HL-60/S4 (cell line): ENCODE data around the gene PRR22.

Source experiments
- in situ Hi-C: fragments of 300-500 bp; cut with MboI; formaldehyde crosslinking; loops from 2 replicates; pipeline ENCODE4 v1.14.3; 2022; ENCODE audit warnings: low sequenced_read_pairs

PRR22 gene

DNA sequence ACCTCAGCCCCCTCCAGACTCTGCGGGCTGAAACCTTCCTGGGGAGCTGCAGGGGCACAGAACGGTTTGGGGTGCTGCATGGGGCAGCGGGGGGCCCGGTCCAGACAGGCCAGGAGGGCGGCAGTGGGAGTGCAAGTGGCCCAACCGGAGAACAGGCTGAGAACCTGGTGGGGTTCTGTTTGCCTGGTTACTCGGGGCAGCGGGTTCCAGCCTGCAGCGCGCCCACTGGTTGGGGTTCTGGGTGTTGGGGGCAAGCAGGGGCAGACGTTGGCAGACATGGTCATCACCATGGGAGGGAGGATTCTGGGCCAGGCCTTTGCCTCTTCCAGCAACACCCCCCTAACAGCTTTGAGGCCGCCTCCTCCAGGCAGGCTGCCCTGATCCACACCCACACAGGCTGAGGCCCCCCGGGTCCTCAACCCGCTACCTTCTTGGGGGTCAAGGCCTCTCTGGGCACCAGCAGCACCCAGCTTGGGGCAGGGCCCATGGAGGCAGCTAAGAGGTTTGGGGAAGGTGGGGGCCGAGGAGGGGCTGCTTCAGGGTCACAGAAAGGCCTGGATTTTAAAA is at the start of gene PRR22:
PRR22 (minus strand) TSS at position 166 of the 567 bp plus-strand sequence; CDS start at position 80, 86 bp downstream.
- in situ Hi-C loops = no loop called here

DNA sequence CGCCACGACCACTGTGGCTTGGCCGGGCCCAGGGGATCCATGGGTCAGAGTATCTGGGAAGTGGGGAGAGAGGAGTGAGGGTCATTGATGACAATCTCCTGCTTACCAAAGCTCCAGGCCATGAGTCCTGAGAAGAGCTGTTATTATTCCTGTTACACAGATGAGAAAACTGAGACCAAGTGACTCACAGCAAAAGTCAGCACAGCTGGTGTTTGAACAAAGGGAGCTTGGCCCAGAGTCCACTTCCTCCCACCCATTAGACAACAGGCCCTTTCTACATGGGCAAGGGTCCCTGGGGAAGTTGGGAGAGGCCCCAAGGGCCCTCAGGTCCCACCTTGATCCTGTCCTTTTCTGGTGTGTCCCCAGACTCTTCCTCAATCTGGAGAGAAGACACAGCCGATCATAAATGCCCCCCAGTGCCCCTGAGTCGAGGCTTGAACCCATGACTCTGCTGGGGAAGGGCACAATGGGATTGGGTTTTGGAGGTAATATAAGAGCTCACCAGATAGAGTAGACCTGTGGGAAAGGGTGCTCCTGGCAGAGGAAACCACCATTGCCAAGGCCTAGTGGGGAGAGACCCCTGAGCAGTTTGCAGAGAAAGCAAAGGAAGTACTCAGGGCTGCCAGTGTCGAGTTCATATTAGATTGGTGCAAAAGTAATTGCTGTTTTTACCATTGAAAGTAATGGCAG is 48.1 kb upstream of the PRR22 start:
- in situ Hi-C loops = no loop called here

- in situ Hi-C loops = no loop called here
Observed at GRCh38 chr19:5832061-5832460, 47.5 kb upstream of the PRR22 start.

GRCh38 chr19:5831159-5831558 is 46.6 kb upstream of the PRR22 start:
- in situ Hi-C loops = no loop called here

GRCh38 chr19:5829567-5830310 is 45.2 kb upstream of the PRR22 start:
- in situ Hi-C loops = no loop called here

GRCh38 chr19:5828661-5829566 is 44.4 kb upstream of the PRR22 start:
- in situ Hi-C loops = no loop called here

DNA sequence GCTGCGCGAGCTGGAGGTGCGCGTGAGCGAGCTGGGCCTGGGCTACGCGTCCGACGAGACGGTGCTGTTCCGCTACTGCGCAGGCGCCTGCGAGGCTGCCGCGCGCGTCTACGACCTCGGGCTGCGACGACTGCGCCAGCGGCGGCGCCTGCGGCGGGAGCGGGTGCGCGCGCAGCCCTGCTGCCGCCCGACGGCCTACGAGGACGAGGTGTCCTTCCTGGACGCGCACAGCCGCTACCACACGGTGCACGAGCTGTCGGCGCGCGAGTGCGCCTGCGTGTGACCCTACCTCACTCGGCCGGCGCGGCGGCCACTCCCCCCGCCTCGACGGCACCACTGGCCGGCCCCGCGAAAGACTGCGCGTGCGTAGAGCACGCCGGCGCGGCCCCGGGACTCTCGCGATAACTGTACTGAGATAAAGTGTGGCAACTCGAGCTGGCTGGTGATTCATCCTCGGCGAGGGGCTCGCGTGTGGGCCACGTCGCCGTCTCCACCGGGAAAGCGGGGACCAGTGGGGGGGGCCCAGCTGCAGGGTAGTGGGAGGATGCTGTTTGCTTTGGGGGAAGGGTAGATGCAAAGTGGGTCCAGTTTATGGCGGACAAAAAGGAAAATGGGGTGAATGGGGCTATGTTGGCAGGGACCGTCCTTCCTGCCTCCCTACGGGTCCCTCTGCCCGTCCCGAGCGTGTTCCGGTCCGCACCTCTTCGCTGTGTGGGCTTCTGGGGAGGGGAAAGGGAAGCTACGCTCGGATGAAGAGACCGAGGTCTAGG is 43.5 kb upstream of the PRR22 start:
- in situ Hi-C loops = no loop called here

DNA sequence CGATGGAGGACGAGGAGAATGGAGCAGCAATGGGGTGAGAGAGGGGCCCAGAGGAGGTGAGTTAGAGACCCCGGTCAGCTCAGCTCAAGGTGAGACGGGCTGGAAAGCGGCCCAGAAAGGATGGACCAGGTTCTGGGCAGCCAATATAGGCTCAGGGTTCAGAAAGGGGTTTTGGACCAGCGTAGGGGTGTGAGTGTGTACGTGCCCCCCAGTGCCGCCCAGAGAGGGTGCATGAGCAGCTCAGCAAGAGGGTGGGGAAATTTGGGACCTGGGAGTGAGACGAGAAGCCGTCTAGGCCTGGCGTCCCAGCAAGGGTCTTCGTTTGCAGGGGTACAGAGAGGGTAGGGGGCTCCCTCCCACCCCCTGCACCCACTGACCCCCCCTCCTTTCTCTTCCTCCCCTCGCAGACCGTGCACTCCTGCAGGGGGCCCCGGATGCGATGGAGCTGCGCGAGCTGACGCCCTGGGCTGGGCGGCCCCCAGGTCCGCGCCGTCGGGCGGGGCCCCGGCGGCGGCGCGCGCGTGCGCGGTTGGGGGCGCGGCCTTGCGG is 42.9 kb upstream of the PRR22 start:
- in situ Hi-C loops = no loop called here

DNA sequence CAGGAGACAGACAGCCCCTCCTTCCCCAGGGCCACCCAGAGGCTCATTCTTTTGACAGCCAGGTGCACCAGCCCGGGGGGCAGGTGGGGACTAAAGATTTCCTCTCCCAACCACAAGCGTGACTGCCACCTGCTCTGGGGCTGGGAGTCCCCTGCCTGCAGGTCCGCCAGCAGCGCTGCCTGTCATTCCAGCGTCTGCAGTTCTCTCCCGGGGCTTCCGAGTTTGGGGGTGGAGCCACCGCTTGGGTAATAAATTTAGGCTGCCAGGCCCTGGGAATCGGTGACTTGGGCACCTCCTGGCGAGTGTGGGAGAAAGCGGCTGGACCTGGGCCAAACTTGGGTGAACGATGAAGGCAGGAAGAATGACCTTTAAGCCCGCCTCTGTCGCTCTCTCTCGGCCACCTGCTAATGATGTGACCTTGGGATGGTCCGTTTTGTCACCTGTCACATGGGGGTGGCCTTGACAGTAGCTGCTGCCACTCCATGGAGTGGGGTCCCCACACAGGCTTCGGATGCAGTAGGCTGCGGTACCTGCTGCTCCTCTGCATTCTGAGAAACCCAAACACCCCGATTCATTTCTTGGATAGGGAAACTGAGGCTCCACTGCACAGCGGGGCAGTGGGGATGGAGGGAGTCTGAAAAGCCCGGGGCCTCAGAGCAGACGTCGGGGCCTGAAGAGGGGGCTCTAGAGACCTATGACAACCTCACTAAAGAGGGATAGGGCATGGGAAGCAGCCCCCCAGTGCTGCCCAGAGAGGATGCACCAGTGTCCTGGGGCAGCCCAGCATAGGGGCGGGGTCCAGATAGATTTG is 42.2 kb upstream of the PRR22 start:
- in situ Hi-C loops = no loop called here

DNA sequence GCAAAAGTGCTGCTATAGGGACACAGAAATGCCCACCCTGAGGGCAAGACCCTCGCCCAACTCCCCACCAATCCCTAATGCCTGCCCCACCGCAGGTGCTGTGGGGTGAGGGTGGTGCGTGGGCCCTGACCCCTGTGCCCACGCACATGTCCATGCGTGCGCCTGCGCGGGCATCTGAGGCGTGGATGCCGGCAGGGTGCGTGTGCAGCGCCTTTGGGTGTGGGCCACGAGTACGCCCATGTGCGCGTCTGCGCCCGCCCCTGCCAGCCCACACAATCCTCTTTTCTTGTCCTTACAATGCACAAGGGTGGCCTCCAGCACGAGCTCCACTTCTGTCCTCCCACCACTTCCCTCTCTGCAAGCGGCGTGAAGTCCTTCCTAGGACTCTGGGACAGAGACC is 40.6 kb upstream of the PRR22 start:
- in situ Hi-C loops = no loop called here

DNA sequence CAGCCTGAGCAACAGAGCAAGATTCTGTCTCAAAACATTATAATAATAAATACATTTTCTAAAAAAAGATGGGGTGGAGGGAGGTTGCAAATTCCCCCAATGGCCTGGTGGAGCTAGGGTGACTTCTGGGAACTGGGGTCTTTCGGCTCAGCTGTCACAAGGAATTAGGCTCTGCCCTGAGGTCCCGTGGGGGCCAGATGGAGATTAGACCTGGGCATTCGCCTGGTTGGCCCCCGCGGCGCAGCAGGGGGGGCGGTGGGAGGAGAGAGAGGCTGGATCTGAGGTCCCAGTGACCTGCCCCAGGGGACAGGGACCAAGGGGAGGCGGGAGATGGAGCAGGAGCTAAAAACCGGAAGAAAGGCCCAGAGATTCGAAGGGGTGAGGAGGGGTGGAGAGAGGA is 40.2 kb upstream of the PRR22 start:
- in situ Hi-C loops = no loop called here

GRCh38 chr19:5823579-5824281 is 39.2 kb upstream of the PRR22 start:
- in situ Hi-C loops = no loop called here

- in situ Hi-C loops = no loop called here
Observed at GRCh38 chr19:5822181-5822844, 37.8 kb upstream of the PRR22 start.

DNA sequence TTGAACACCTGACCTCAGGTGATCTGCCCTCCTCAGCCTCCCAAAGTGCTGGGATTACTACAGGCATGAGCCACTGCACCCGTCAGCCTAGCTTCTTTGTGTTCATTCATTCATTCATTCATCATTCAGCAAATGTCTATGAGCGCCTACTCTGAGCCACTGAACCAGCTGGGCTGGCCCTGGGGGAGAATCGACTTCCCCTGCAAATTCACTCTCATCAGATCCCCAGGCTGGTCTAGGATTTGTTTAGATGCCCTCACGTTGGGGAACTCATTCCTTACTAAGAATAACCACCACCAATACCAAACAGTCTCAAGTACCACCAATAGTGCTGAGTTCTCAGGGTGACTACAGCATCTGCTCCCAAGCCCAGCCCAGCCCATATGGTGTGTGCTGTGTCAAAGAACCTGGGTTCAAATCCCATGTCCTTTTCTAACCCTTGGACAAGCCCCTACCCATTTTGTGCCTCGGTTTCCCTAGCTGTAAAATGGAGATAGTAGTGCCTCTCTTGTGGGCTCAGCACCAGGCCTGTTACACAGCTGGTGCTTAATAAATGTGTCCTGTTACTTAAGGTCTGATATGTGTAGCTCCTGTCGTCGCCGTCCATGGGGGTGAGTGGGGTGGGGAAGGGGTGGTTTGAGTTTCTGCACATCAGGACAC is 37.1 kb upstream of the PRR22 start:
- in situ Hi-C loops = no loop called here

- in situ Hi-C loops = no loop called here
Observed at GRCh38 chr19:5820785-5821184, 36.2 kb upstream of the PRR22 start.

- in situ Hi-C loops = no loop called here
Observed at GRCh38 chr19:5818594-5818993, 34.0 kb upstream of the PRR22 start.

- in situ Hi-C loops = no loop called here
Observed at GRCh38 chr19:5817218-5817617, 32.7 kb upstream of the PRR22 start.

- in situ Hi-C loops = no loop called here
Observed at GRCh38 chr19:5814852-5815246, 30.3 kb upstream of the PRR22 start.
